Panc1 (cell line): ENCODE measurements around the gene CYBRD1. TPM values are rescaled to one million over a fixed set of nuclear protein-coding genes. Genes with fewer than 3 reads are reported as not detected.

Source experiments
- ATAC-seq: fragments of 200-7000 bp; cut with Tn5 transposase; 2 replicates; pipeline ENCODE4 v1.9.1; 2020; ENCODE audit warnings: mild to moderate bottlenecking, moderate library complexity
- BruUV-seq: library from RNA; stranded (reverse); fragments of 400-500 nt; replicated peaks from 2 replicates; lab custom pipeline; 2021; lab: Mats Ljungman, UMichigan
- CTCF ChIA-PET: fragments of 300-600 bp; sonication (Branson Sonifier 250); formaldehyde crosslinking; loops from one replicate; lab custom pipeline; 2022; ENCODE audit warnings: antibody characterized with exemption; lab: Charles Lee
- POLR2A ChIA-PET: fragments of 300-600 bp; sonication (Branson Sonifier 250); formaldehyde crosslinking; loops from one replicate; lab custom pipeline; 2022; ENCODE audit warnings: antibody characterized with exemption; lab: Charles Lee
- DNase-seq: peaks from one replicate; pipeline ENCODE4 v3.0.0-alpha.2; 2010; ENCODE audit warnings: low read depth, low spot score
- H3K27ac ChIP-seq: 2 replicates; pipeline ENCODE4 v1.5.1; 2011; ENCODE audit warnings: mild to moderate bottlenecking, low read length, inconsistent platforms
- H3K27me3 ChIP-seq: fragments of 200-500 bp; sonication (Bioruptor generic); 2 replicates; pipeline ENCODE4 v1.6.0; 2014; ENCODE audit warnings: low read length, inconsistent platforms; ENCODE audit not compliant: control insufficient read depth, insufficient read depth
- H3K36me3 ChIP-seq: fragments of 200-500 bp; sonication (Bioruptor generic); 2 replicates; pipeline ENCODE4 v1.5.1; 2014; ENCODE audit warnings: inconsistent platforms, mild to moderate bottlenecking, low read length, moderate library complexity; ENCODE audit not compliant: control insufficient read depth, insufficient read depth
- H3K4me1 ChIP-seq: 2 replicates; pipeline ENCODE4 v1.5.1; 2011; ENCODE audit warnings: inconsistent platforms, mild to moderate bottlenecking, low read length, moderate library complexity; ENCODE audit not compliant: control insufficient read depth, insufficient read depth
- H3K4me3 ChIP-seq, 2 experiments: 2 replicates each; pipeline ENCODE4 v1.5.1; 2011 to 2012; ENCODE audit warnings: low read depth in 2 of 2, low read length in 2 of 2, mild to moderate bottlenecking in 2 of 2, inconsistent platforms in 1 of 2, moderate library complexity in 1 of 2
- H3K9me3 ChIP-seq: fragments of 200-500 bp; sonication (Bioruptor generic); 2 replicates; pipeline ENCODE4 v1.5.1; 2014; ENCODE audit warnings: low read depth, mild to moderate bottlenecking, inconsistent platforms, low read length, moderate library complexity; ENCODE audit not compliant: control insufficient read depth, insufficient read depth
- CTCF ChIP-seq: fragments of 450-650 bp; IDR thresholded peaks from 2 replicates; pipeline ENCODE4 v1.5.1; 2017; ENCODE audit warnings: mild to moderate bottlenecking
- POLR2AphosphoS5 ChIP-seq: IDR thresholded peaks from 2 replicates; pipeline ENCODE4 v1.6.1; 2012; ENCODE audit warnings: mild to moderate bottlenecking, low read depth, low read length, moderate library complexity
- SIN3A ChIP-seq: IDR thresholded peaks from 2 replicates; pipeline ENCODE4 v1.6.1; 2012; ENCODE audit warnings: low read depth, mild to moderate bottlenecking, low read length, moderate library complexity, borderline replicate concordance; ENCODE audit not compliant: insufficient read depth
- TCF7L2 ChIP-seq: IDR thresholded peaks from 2 replicates; pipeline ENCODE4 v1.6.1; 2011; ENCODE audit warnings: mild to moderate bottlenecking, low read depth, low read length, inconsistent platforms
- in situ Hi-C: cut with HindIII; loops from 2 replicates; pipeline ENCODE4 v1.10.0; 2016; ENCODE audit warnings: low sequenced_read_pairs, low pct_unique_long_range_greater_than_20kb
- intact Hi-C: fragments of 100-400 bp; cut with micrococcal nuclease; formaldehyde crosslinking; loops from one replicate; pipeline ENCODE4 v1.10.0; 2022; ENCODE audit not compliant: unreplicated experiment
- total RNA-seq: library from RNA; stranded (reverse); gene quantifications from one replicate; pipeline ENCODE4 v1.2.1, GENCODE V29; 2021; ENCODE audit not compliant: unreplicated experiment
- TF ChIP-seq, protein P1 (sequence below), 2 experiments: IDR thresholded peaks; 2 replicates each; pipeline ENCODE4 v1.6.1; 2011 to 2012; ENCODE audit warnings: low read depth in 2 of 2, control low read depth in 1 of 2, low read length in 1 of 2, mild to moderate bottlenecking in 1 of 2, moderate library complexity in 1 of 2; ENCODE audit not compliant: insufficient read depth in 1 of 2

CYBRD1 gene
- total RNA-seq, 1 experiment from 2014 or later = 2.5 TPM

GRCh38 chr2:171571721-171572120 is 49.4 kb downstream of the CYBRD1 start:
- no peak overlapping the region for H3K4me3 ChIP-seq
- peaks cover 4% of the 10 kb centered on the region; the same call in 1 of the 2 replicates for H3K27me3 ChIP-seq
- in situ Hi-C loops = no loop called here
- no peak for ATAC-seq
- BruUV-seq = no TSS peak
- no peaks in the 10 kb centered on the region for H3K36me3 ChIP-seq
- no peaks in the 10 kb centered on the region for H3K4me1 ChIP-seq
- H3K27ac ChIP-seq = no peak overlapping the region
- no peak for DNase-seq
- intact Hi-C loops = loop anchor here (5.0 kb wide), 1 partner anchor 531 kb away; the partner anchor contains the start of gene DLX2
- no peak for TF ChIP-seq SIN3A
- TF ChIP-seq, protein P1, sequence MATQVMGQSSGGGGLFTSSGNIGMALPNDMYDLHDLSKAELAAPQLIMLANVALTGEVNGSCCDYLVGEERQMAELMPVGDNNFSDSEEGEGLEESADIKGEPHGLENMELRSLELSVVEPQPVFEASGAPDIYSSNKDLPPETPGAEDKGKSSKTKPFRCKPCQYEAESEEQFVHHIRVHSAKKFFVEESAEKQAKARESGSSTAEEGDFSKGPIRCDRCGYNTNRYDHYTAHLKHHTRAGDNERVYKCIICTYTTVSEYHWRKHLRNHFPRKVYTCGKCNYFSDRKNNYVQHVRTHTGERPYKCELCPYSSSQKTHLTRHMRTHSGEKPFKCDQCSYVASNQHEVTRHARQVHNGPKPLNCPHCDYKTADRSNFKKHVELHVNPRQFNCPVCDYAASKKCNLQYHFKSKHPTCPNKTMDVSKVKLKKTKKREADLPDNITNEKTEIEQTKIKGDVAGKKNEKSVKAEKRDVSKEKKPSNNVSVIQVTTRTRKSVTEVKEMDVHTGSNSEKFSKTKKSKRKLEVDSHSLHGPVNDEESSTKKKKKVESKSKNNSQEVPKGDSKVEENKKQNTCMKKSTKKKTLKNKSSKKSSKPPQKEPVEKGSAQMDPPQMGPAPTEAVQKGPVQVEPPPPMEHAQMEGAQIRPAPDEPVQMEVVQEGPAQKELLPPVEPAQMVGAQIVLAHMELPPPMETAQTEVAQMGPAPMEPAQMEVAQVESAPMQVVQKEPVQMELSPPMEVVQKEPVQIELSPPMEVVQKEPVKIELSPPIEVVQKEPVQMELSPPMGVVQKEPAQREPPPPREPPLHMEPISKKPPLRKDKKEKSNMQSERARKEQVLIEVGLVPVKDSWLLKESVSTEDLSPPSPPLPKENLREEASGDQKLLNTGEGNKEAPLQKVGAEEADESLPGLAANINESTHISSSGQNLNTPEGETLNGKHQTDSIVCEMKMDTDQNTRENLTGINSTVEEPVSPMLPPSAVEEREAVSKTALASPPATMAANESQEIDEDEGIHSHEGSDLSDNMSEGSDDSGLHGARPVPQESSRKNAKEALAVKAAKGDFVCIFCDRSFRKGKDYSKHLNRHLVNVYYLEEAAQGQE (IDR thresholded peaks at IDR 0.05; ENCODE audit: insufficient read depth in 1 of 2, low read depth in 2 of 2, low read length in 1 of 2) = no peak
- no peak for TF ChIP-seq POLR2AphosphoS5
- CTCF ChIA-PET = no interaction called here
- H3K9me3 ChIP-seq = no peaks in the 10 kb centered on the region
- POLR2A ChIA-PET = no interaction called here

- Histone ChIP-seq H3K36me3 (no peaks in the 10 kb centered on the region), H3K4me3 (no peak overlapping the region), H3K27me3 (0 out of 2 replicates have a peak, but pooled peaks cover 4% of the 10 kb centered on the region), H3K9me3 (no peaks in the 10 kb centered on the region), H3K4me1 (no peaks in the 10 kb centered on the region), H3K27ac (no peak overlapping the region)
- CTCF ChIA-PET = interaction anchor here (0.6 to 0.7 kb wide), 2 partner anchors 130 to 138 kb away, joined by 3 read pairs; no protein-coding TSS in a partner anchor
- in situ Hi-C loops (no loop called here), intact Hi-C loops (loop anchor here (5.0 kb wide), 1 partner anchor 528 kb away; the partner anchor contains the start of gene DLX2)
- no TSS peak for BruUV-seq
- DNase-seq (peak; percentile 38), ATAC-seq (peak; percentile 99)
- POLR2A ChIA-PET = no interaction called here
- TF ChIP-seq CTCF (peak; percentile 99), TCF7L2 (no peak)
- TF ChIP-seq, protein P1 (IDR thresholded peaks at IDR 0.05; ENCODE audit: insufficient read depth in 1 of 2, low read depth in 2 of 2, low read length in 1 of 2) = peak in 1 of 2 experiments; percentile 55; a peak in 1 of 4 replicates
Measured at GRCh38 chr2:171574149-171574795, 52.0 kb downstream of the CYBRD1 start.
